Gastrocnemius medialis (tissue), 4 donors: ENCODE results near the gene PBX4. TPM values are rescaled to one million over a fixed set of nuclear protein-coding genes. Genes with fewer than 3 reads are reported as not detected.

ENCODE experiments used
- ATAC-seq, 2 donors: fragments of 150-250 bp; one replicate each; pipeline ENCODE4 v1.9.1; 2016
- DNase-seq, 2 donors: peaks; one replicate each; pipeline ENCODE4 v3.0.0-alpha.2; 2019
- H3K27ac ChIP-seq, 4 donors: fragments of 200-600 bp; sonication (generic); 1 replicate in 1 of 4; 2 replicates in 3 of 4; pipeline ENCODE4 v1.5.1; 2016 to 2018; ENCODE audit warnings: mild to moderate bottlenecking in 2 of 4, moderate library complexity in 1 of 4
- H3K27me3 ChIP-seq, 3 donors: fragments of 200-600 bp; sonication (generic) in 2 of 3; 1 replicate in 1 of 3; 2 replicates in 2 of 3; pipeline versions ENCODE4 v1.5.1 to v1.6.0; 2016 to 2019; ENCODE audit warnings: mild to moderate bottlenecking in 1 of 3, moderate library complexity in 1 of 3
- H3K36me3 ChIP-seq, 2 donors: fragments of 200-600 bp; sonication (generic) in 1 of 2; one replicate each; pipeline ENCODE4 v1.5.1; 2017 to 2018
- H3K4me1 ChIP-seq, 2 donors: fragments of 200-600 bp; sonication (generic) in 1 of 2; one replicate each; pipeline ENCODE4 v1.5.1; 2016 to 2017; ENCODE audit warnings: mild to moderate bottlenecking in 2 of 2
- H3K4me3 ChIP-seq, 4 donors: fragments of 200-600 bp; sonication (generic) in 3 of 4; 1 replicate in 1 of 4; 2 replicates in 3 of 4; pipeline ENCODE4 v1.5.1; 2016 to 2019; ENCODE audit warnings: mild to moderate bottlenecking in 2 of 4
- H3K9me3 ChIP-seq, 3 donors: fragments of 200-600 bp; sonication (generic) in 2 of 3; 1 replicate in 1 of 3; 2 replicates in 2 of 3; pipeline ENCODE4 v1.5.1; 2016 to 2019
- POLR2A ChIP-seq, 2 donors: fragments of 450-650 bp; IDR thresholded peaks; one replicate each; pipeline ENCODE4 v1.6.1; 2017; ENCODE audit warnings: antibody characterized with exemption in 2 of 2, mild to moderate bottlenecking in 2 of 2, moderate library complexity in 2 of 2
- in situ Hi-C, 4 donors: fragments of 200-750 bp; cut with MboI; loops; one replicate each; pipeline versions ENCODE4 v1.15.0 to v1.8.0; 2017; ENCODE audit warnings: low sequenced_read_pairs in 4 of 4
- intact Hi-C: fragments of 100-400 bp; cut with DNase I; formaldehyde crosslinking; loops from one replicate; pipeline ENCODE4 v1.15.1; 2023; ENCODE audit warnings: low total_unique reads
- total RNA-seq, 4 donors: library from RNA; depleted of rRNA; stranded (reverse); fragments of >200 nt; gene quantifications; one replicate each; pipeline versions ENCODE4 v1.1.0 to v1.2.3, GENCODE V29; 2016
- TF ChIP-seq, protein P1 (sequence below), 5 experiments: fragments of 450-650 bp in 3 of 5; fragments of 200-600 bp in 2 of 5; sonication (generic) in 2 of 5; IDR thresholded peaks in 4 of 5; conservative IDR thresholded peaks in 1 of 5; 1 replicate in 4 of 5; 2 replicates in 1 of 5; pipeline ENCODE4 v1.5.1; 2016 to 2019; ENCODE audit warnings: antibody characterized with exemption in 5 of 5, mild to moderate bottlenecking in 3 of 5, moderate library complexity in 3 of 5

Gene PBX4
- total RNA-seq, 4 donors from 2014 or later = not detected

DNA sequence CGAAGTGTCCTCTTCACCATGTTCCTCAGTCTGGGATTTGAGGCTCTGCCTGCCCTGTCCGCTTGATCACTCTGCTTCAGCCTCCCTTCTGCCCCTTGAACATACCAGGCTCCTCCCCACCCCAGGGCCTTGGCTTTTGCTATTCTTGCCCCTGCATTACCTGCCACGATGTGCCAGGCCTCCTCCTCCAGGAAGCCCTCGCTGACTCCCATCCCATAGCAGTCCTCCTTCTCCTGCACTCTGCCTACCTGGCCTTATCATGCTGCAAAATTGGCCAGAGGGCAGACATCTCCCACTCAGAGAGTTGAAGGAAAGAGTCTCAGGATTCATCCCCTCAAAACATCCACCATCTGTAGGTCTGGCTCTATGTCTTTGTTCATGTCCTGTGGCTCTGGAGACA lies 87.6 kb downstream of the PBX4 start:
- intact Hi-C loops = no loop called here
- in situ Hi-C loops = loop anchor here (5.0 to 25.0 kb wide), 5 partner anchors 111 to 431 kb away; partner anchors contain the start of gene GMIP (in 2 of the 4)
- Histone ChIP-seq H3K4me3 (no peak overlapping the region), H3K27ac (no peak overlapping the region), H3K27me3 (no peaks in the 10 kb centered on the region), H3K9me3 (no peaks in the 10 kb centered on the region), H3K36me3 (peaks cover 0 to 17% of the 10 kb centered on the region in 2 donors), H3K4me1 (peaks cover 0 to 7% of the 10 kb centered on the region in 2 donors)
- ATAC-seq (no peak), DNase-seq (no peak)
- TF ChIP-seq, protein P1, sequence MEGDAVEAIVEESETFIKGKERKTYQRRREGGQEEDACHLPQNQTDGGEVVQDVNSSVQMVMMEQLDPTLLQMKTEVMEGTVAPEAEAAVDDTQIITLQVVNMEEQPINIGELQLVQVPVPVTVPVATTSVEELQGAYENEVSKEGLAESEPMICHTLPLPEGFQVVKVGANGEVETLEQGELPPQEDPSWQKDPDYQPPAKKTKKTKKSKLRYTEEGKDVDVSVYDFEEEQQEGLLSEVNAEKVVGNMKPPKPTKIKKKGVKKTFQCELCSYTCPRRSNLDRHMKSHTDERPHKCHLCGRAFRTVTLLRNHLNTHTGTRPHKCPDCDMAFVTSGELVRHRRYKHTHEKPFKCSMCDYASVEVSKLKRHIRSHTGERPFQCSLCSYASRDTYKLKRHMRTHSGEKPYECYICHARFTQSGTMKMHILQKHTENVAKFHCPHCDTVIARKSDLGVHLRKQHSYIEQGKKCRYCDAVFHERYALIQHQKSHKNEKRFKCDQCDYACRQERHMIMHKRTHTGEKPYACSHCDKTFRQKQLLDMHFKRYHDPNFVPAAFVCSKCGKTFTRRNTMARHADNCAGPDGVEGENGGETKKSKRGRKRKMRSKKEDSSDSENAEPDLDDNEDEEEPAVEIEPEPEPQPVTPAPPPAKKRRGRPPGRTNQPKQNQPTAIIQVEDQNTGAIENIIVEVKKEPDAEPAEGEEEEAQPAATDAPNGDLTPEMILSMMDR (IDR thresholded peaks at IDR 0.05 in 4 of 5, conservative IDR thresholded peaks at IDR 0.05 in 1 of 5) = no peak
- TF ChIP-seq POLR2A (IDR thresholded peaks at IDR 0.05) = no peak

DNA sequence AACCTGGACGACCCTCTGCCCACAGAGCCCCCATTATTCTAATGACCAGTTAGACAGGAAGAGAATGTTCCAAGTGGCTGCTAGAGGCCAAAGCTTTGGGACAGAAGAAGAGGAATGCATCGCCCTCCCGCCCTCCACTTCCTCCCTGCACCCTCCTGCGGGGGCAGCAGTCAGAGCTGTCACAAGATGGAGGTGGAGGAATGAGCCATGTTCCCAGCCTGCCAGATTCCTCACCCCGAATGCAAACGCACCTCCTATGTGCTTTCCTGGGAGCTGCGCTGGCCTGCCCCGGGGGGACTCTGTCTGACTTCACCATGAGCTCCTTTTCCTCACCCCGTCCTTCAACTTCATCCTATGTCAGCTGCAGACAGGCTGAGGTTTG lies 88.1 kb downstream of the PBX4 start:
- intact Hi-C loops = no loop called here

DNA sequence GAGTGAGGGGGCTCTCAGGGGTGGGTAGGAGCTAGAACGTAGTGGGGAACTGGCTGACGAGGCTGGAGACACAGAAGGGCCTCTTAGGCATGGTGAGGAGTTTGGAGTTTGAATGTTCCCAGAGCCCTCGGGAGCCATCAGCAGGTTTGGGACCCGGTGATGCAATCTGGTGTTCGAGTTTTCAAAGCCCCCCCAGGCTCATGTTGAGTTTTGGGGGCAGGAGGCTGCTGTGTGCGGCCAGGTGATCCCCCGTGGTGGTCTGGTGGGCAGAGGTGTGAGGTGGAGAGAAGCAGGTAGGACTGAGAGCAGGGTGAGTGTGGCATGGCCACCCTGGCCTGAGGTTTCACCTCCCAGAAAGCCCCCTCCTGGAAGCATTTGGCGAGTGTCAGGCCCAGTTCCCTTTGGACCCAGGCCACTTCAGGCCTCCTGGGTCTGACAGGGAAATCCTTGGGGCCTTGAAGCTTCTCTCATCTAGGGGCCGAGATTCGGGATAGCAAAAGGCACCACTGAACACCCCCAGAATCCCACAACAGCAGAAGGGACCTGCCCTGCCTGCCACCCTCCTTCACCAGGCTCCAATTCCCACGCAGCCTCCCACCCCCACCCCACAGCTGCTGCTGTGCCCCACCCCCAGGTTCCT lies 88.6 kb downstream of the PBX4 start:
- Histone ChIP-seq H3K4me3 (no peak overlapping the region), H3K9me3 (no peaks in the 10 kb centered on the region), H3K27ac (no peak overlapping the region), H3K36me3 (peaks cover 0 to 17% of the 10 kb centered on the region in 2 donors), H3K4me1 (peaks cover 5 to 7% of the 10 kb centered on the region in 2 donors), H3K27me3 (no peaks in the 10 kb centered on the region)
- in situ Hi-C loops (loop anchor here (5.0 to 25.0 kb wide), 5 partner anchors 112 to 432 kb away; partner anchors contain the start of gene GMIP (in 3 of the 4)), intact Hi-C loops (no loop called here)
- no peak for TF ChIP-seq POLR2A (IDR thresholded peaks at IDR 0.05)
- TF ChIP-seq, protein P1 (IDR thresholded peaks at IDR 0.05 in 4 of 5, conservative IDR thresholded peaks at IDR 0.05 in 1 of 5) = no peak
- no peak for ATAC-seq
- no peak for DNase-seq

More for the DNA sequence above, 88.1 kb downstream of the PBX4 start:
- Histone ChIP-seq H3K27ac (no peak overlapping the region), H3K4me1 (peaks cover 0 to 7% of the 10 kb centered on the region in 2 donors), H3K27me3 (no peaks in the 10 kb centered on the region), H3K4me3 (no peak overlapping the region), H3K36me3 (peaks cover 0 to 17% of the 10 kb centered on the region in 2 donors), H3K9me3 (no peaks in the 10 kb centered on the region)
- ATAC-seq (no peak), DNase-seq (no peak)
- in situ Hi-C loops = loop anchor here (5.0 to 25.0 kb wide), 5 partner anchors 112 to 432 kb away; partner anchors contain the start of gene GMIP (in 2 of the 4)
- TF ChIP-seq, protein P1 (IDR thresholded peaks at IDR 0.05 in 4 of 5, conservative IDR thresholded peaks at IDR 0.05 in 1 of 5) = no peak
- TF ChIP-seq POLR2A (IDR thresholded peaks at IDR 0.05) = no peak

DNA sequence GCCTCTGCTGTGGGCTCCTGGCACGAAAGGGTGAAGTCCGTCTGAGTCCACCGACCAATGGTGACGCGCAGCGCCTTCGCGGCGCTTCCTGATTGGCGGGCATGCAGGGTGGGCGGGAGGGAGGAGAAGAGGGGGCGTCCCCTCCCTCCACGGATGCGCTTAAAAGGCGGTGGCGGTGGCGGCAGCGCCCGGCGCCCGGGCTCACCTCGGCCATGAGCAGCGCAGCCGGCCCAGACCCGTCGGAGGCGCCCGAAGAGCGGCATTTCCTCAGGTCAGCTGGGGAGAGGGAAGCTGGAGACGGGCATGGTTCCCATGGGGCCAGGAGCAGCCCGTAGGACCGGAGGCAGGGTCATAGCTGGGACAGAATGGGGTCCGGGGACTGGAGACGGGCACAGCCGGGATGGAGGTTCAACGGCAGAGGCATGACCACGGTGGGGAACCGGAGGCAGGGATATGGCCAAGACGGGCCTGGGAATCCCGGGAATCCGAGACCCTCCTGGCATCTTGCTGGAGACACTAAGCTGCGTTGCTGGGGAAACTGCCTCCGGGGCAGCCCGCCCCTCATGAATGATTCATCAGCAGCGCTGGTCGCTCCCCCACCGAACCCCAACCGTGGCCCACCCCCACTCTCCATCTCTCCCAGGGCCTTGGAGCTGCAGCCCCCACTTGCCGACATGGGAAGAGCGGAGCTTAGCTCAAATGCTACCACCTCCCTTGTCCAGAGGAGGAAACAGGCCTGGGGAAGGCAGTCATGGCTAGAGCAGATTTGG lies 89.6 kb downstream of the PBX4 start, which contains the start of gene YJEFN3:
Gene YJEFN3, plus strand, starts transcription at position 191 of the 770 bp plus-strand sequence. Its CDS starts 22 bp downstream, at position 213.
- no peak within 1 kb of the TSS for H3K4me3 ChIP-seq
- DNase-seq = no peak
- H3K4me1 ChIP-seq = peaks cover 5 to 7% of the 10 kb centered on the region in 2 donors

More for the DNA sequence above, 89.6 kb downstream of the PBX4 start, which contains the start of gene YJEFN3:
- intact Hi-C loops (no loop called here), in situ Hi-C loops (loop anchor here in 3 of 4 donors (10.0 to 25.0 kb wide), 3 partner anchors 116 to 433 kb away; partner anchors contain the start of gene GMIP (in 1 of the 3))
- Histone ChIP-seq H3K9me3 (no peaks in the 10 kb centered on the region), H3K27ac (no peak within 1 kb of the TSS), H3K27me3 (no peaks in the 10 kb centered on the region), H3K36me3 (peaks cover 0 to 21% of the 10 kb centered on the region in 2 donors)
- no peak for ATAC-seq
- TF ChIP-seq, protein P1 (IDR thresholded peaks at IDR 0.05 in 4 of 5, conservative IDR thresholded peaks at IDR 0.05 in 1 of 5) = no peak
- no peak for TF ChIP-seq POLR2A (IDR thresholded peaks at IDR 0.05)
